Measurements from ENCODE around the gene FAT1.

GRCh38 chr4:186642998-186643397 is 80.7 kb downstream of the FAT1 start:
- no peak for TF ChIP-seq POLR2AphosphoS5 (IDR thresholded peaks at IDR 0.05; ENCODE audit: insufficient read depth in 1 of 2, low read depth in 1 of 2)
- no peak for TF ChIP-seq POLR2A (IDR thresholded peaks at IDR 0.05)
